Neuronal stem cell (in vitro differentiated cells): ENCODE measurements around the gene ZNF560.

Source experiments
- DNase-seq: peaks from one replicate; pipeline ENCODE4 v3.0.0-alpha.2; 2013; ENCODE audit warnings: low spot score
- H2AFZ ChIP-seq: one replicate; pipeline ENCODE4 v1.6.1; 2013; ENCODE audit warnings: mild to moderate bottlenecking, low read length, inconsistent platforms
- H2AK5ac ChIP-seq: 2 replicates; pipeline ENCODE4 v1.6.1; 2013; ENCODE audit warnings: low read depth, mild to moderate bottlenecking, inconsistent platforms, low read length, moderate library complexity, mixed read lengths
- H2BK120ac ChIP-seq: 2 replicates; pipeline ENCODE4 v1.6.1; 2013; ENCODE audit warnings: low read depth, mild to moderate bottlenecking, inconsistent platforms, low read length, moderate library complexity, mixed read lengths
- H2BK12ac ChIP-seq: one replicate; pipeline ENCODE4 v1.6.1; 2013; ENCODE audit warnings: low read length, inconsistent platforms
- H2BK15ac ChIP-seq: 2 replicates; pipeline ENCODE4 v1.6.1; 2013; ENCODE audit warnings: mild to moderate bottlenecking, low read length, inconsistent platforms, mixed read lengths
- H2BK5ac ChIP-seq: one replicate; pipeline ENCODE4 v1.6.1; 2013; ENCODE audit warnings: inconsistent platforms, mild to moderate bottlenecking, low read length, moderate library complexity
- H3K14ac ChIP-seq: one replicate; pipeline ENCODE4 v1.6.1; 2013; ENCODE audit warnings: low read length, inconsistent platforms
- H3K18ac ChIP-seq: 2 replicates; pipeline ENCODE4 v1.6.1; 2013; ENCODE audit warnings: low read length, inconsistent platforms
- H3K23ac ChIP-seq: 2 replicates; pipeline ENCODE4 v1.6.1; 2013; ENCODE audit warnings: low read depth, mild to moderate bottlenecking, mixed read lengths, low read length, inconsistent platforms; ENCODE audit not compliant: poor library complexity
- H3K27ac ChIP-seq: replicated peaks from 3 replicates; pipeline ENCODE4 v1.5.1; 2013; ENCODE audit warnings: low read length, inconsistent platforms
- H3K27me3 ChIP-seq, 3 experiments: 2 replicates each; pipeline ENCODE4 v1.6.1; 2013; ENCODE audit warnings: low read length in 3 of 3, mild to moderate bottlenecking in 2 of 3, inconsistent platforms in 1 of 3, low read depth in 1 of 3, mixed read lengths in 1 of 3, moderate library complexity in 1 of 3; ENCODE audit not compliant: control insufficient read depth in 3 of 3, insufficient read depth in 3 of 3
- H3K36me3 ChIP-seq, 2 donors: replicated peaks in 1 of 2; 2 replicates each; pipeline ENCODE4 v1.6.1; 2013; ENCODE audit warnings: low read length in 2 of 2; ENCODE audit not compliant: control insufficient read depth in 2 of 2, insufficient read depth in 2 of 2
- H3K4ac ChIP-seq: 2 replicates; pipeline ENCODE4 v1.6.1; 2013; ENCODE audit warnings: inconsistent platforms, mild to moderate bottlenecking, low read length, moderate library complexity
- H3K4me1 ChIP-seq, 2 donors: 1 replicate in 1 of 2; 2 replicates in 1 of 2; pipeline ENCODE4 v1.6.1; 2013; ENCODE audit warnings: low read length in 2 of 2, low read depth in 1 of 2; ENCODE audit not compliant: control insufficient read depth in 2 of 2, insufficient read depth in 1 of 2
- H3K4me2 ChIP-seq: one replicate; pipeline ENCODE4 v1.6.1; 2013; ENCODE audit warnings: mild to moderate bottlenecking, low read length, inconsistent platforms; ENCODE audit not compliant: insufficient read depth, poor library complexity, severe bottlenecking
- H3K4me3 ChIP-seq, 2 donors: 2 replicates each; pipeline ENCODE4 v1.5.1; 2013; ENCODE audit warnings: low read length in 2 of 2, mild to moderate bottlenecking in 2 of 2, inconsistent platforms in 1 of 2, moderate library complexity in 1 of 2
- H3K79me1 ChIP-seq: one replicate; pipeline ENCODE4 v1.6.1; 2013; ENCODE audit warnings: low read depth, mild to moderate bottlenecking, inconsistent platforms, low read length, moderate library complexity
- H3K9ac ChIP-seq: one replicate; pipeline ENCODE4 v1.6.1; 2013; ENCODE audit warnings: mild to moderate bottlenecking, low read depth, low read length, inconsistent platforms; ENCODE audit not compliant: poor library complexity
- H3K9me3 ChIP-seq, 2 donors: replicated peaks in 1 of 2; 2 replicates each; pipeline versions ENCODE3 to v1.6.1; 2013; ENCODE audit warnings: low read length in 2 of 2, mild to moderate bottlenecking in 2 of 2, inconsistent platforms in 1 of 2, low read depth in 1 of 2, mixed read lengths in 1 of 2, moderate library complexity in 1 of 2; ENCODE audit not compliant: control insufficient read depth in 2 of 2, insufficient read depth in 1 of 2
- H4K8ac ChIP-seq: one replicate; pipeline ENCODE4 v1.6.1; 2013; ENCODE audit warnings: low read depth, mild to moderate bottlenecking, inconsistent platforms, low read length, moderate library complexity
- H4K91ac ChIP-seq: one replicate; pipeline ENCODE4 v1.6.1; 2013; ENCODE audit warnings: low read length, low read depth, mild to moderate bottlenecking, inconsistent platforms; ENCODE audit not compliant: poor library complexity
- WGBS, 2 donors: extraction: QIAGEN DNeasy Blood & Tissue Kit; methylation state at CpG; one replicate each; pipeline ENCODE4 v1.1.7; 2013; ENCODE audit warnings: missing lambda C conversion rate in 2 of 2, mixed read lengths in 1 of 2; ENCODE audit not compliant: insufficient read length in 2 of 2, insufficient replicate concordance in 1 of 2; ENCODE audit errors: extremely low coverage in 2 of 2; 5-methylcytosine and 5-hydroxymethylcytosine counted together

ZNF560 gene

DNA sequence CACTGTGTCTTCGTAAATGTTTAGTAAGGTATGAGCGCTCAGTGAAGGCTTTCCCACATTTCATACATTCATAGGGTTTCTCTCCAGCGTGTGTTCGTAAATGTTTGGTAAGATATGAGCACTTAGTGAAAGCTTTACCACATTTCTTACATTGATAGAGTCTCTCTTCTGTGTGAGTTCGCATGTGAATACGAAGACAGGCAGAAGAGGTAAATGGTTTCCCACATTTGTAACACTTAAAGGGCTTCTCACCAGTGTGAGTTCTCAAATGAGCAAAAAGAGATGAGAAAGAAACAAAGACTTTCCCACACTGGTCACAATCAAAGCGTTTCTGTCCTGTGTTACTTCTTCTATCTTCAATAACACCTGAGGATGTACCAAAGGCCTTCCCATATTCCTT is 31.3 kb downstream of the ZNF560 start:
- Histone ChIP-seq H3K18ac (no peak overlapping the region), H3K4ac (no peak overlapping the region), H2AK5ac (no peak overlapping the region), H3K14ac (no peak overlapping the region), H2BK5ac (no peak overlapping the region), H3K36me3 (peaks cover 0 to 2% of the 10 kb centered on the region in 2 donors), H4K8ac (no peak overlapping the region), H3K9me3 (peaks cover 23 to 42% of the 10 kb centered on the region in 2 donors), H3K79me1 (no peaks in the 10 kb centered on the region), H3K9ac (no peak overlapping the region), H3K27ac (no peak overlapping the region), H2BK15ac (no peak overlapping the region), H3K4me1 (no peaks in the 10 kb centered on the region), H3K4me3 (no peak overlapping the region), H2BK12ac (no peak overlapping the region), H3K27me3 (no peaks in the 10 kb centered on the region), H4K91ac (no peak overlapping the region), H3K4me2 (no peak overlapping the region), H2AFZ (no peak overlapping the region), H2BK120ac (no peak overlapping the region), H3K23ac (no peak overlapping the region)
- no peak for DNase-seq
- no CpG with 5 or more reads among the region's 7 CpGs for WGBS, 2 donors

DNA sequence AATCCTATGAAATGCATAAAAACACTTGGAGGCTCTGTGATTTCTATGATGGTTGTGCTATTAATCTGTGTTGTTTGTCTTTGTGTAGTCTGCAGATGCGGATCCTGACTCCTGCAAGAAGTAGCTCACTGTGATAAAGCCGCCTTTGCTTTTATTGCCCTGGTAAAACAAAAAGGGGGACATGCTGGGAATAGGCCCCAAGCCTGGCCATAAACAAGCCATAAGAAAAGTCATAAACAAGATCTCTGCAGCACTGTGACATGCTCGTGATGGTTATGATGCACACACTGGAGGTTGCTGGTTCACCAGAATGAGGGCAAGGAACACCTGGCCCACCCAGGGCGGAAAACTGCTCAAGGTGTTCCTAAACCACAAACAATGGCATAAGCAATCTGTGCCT is 36.5 kb downstream of the ZNF560 start:
- Histone ChIP-seq H2AFZ (no peak overlapping the region), H3K14ac (no peak overlapping the region), H3K79me1 (no peaks in the 10 kb centered on the region), H3K4me2 (no peak overlapping the region), H3K4me1 (no peaks in the 10 kb centered on the region), H4K8ac (no peak overlapping the region), H2AK5ac (no peak overlapping the region), H3K4me3 (no peak overlapping the region), H3K9me3 (peaks cover 18 to 50% of the 10 kb centered on the region in 2 donors), H2BK15ac (no peak overlapping the region), H2BK12ac (no peak overlapping the region), H3K27ac (no peak overlapping the region), H3K36me3 (peaks cover 0 to 14% of the 10 kb centered on the region in 2 donors), H3K4ac (no peak overlapping the region), H2BK5ac (no peak overlapping the region), H2BK120ac (no peak overlapping the region), H3K9ac (no peak overlapping the region), H4K91ac (no peak overlapping the region), H3K23ac (no peak overlapping the region), H3K18ac (no peak overlapping the region), H3K27me3 (no peaks in the 10 kb centered on the region)
- no CpG with 5 or more reads among the region's 4 CpGs for WGBS, 2 donors
- DNase-seq = no peak

GRCh38 chr19:9456018-9456689 is 42.3 kb downstream of the ZNF560 start:
- Histone ChIP-seq H3K4ac (no peak overlapping the region), H2BK15ac (no peak overlapping the region), H3K27ac (no peak overlapping the region), H3K4me2 (no peak overlapping the region), H2BK120ac (no peak overlapping the region), H3K18ac (no peak overlapping the region), H3K9me3 (peaks cover 22 to 59% of the 10 kb centered on the region in 2 donors), H3K27me3 (no peaks in the 10 kb centered on the region), H3K4me1 (no peaks in the 10 kb centered on the region), H2AFZ (no peak overlapping the region), H3K4me3 (no peak overlapping the region), H3K79me1 (no peaks in the 10 kb centered on the region), H4K8ac (no peak overlapping the region), H2AK5ac (no peak overlapping the region), H3K9ac (no peak overlapping the region), H4K91ac (no peak overlapping the region), H3K23ac (no peak overlapping the region), H3K36me3 (peaks cover 0 to 8% of the 10 kb centered on the region in 2 donors), H2BK5ac (no peak overlapping the region), H2BK12ac (no peak overlapping the region), H3K14ac (no peak overlapping the region)
- no CpG with 5 or more reads among the region's 13 CpGs for WGBS, 2 donors
- no peak for DNase-seq

- H3K79me1 ChIP-seq = no peaks in the 10 kb centered on the region
- no peaks in the 10 kb centered on the region for H3K36me3 ChIP-seq
- no peak overlapping the region for H3K23ac ChIP-seq
- no peak overlapping the region for H3K27ac ChIP-seq
- no peak overlapping the region for H2BK120ac ChIP-seq
- H3K9me3 ChIP-seq = peaks cover 20 to 69% of the 10 kb centered on the region in 2 donors
- H4K8ac ChIP-seq = no peak overlapping the region
- no peak overlapping the region for H4K91ac ChIP-seq
- no peak overlapping the region for H2AFZ ChIP-seq
- no peaks in the 10 kb centered on the region for H3K27me3 ChIP-seq
- no peak overlapping the region for H3K18ac ChIP-seq
- no peak overlapping the region for H3K4me2 ChIP-seq
- no peak overlapping the region for H2AK5ac ChIP-seq
- no peak overlapping the region for H3K14ac ChIP-seq
- H3K4me1 ChIP-seq = no peaks in the 10 kb centered on the region
- no peak overlapping the region for H3K4me3 ChIP-seq
- no CpG with 5 or more reads among the region's 4 CpGs for WGBS, 2 donors
- DNase-seq = no peak
- H2BK15ac ChIP-seq = no peak overlapping the region
- H3K4ac ChIP-seq = no peak overlapping the region
- no peak overlapping the region for H3K9ac ChIP-seq
- no peak overlapping the region for H2BK5ac ChIP-seq
- no peak overlapping the region for H2BK12ac ChIP-seq
Observed at GRCh38 chr19:9453953-9454352, 44.5 kb downstream of the ZNF560 start.
